Astrocyte (in vitro differentiated cells and primary cell): Measurements from ENCODE around the gene ITPK1.

Experiments used
- CTCF ChIP-seq: IDR thresholded peaks from 2 replicates; pipeline ENCODE4 v1.5.1; 2011; ENCODE audit warnings: low read depth, mild to moderate bottlenecking, inconsistent platforms, low read length, moderate library complexity; ENCODE audit not compliant: insufficient read depth
- EZH2 ChIP-seq: IDR thresholded peaks from 2 replicates; pipeline ENCODE4 v1.6.1; 2012; ENCODE audit warnings: mild to moderate bottlenecking, low read length, inconsistent platforms; ENCODE audit not compliant: insufficient read depth

- TF ChIP-seq EZH2 (no peak), CTCF (no peak)
Measured at GRCh38 chr14:93054006-93054405, 61.7 kb downstream of the ITPK1 start.
